GM12875 (cell line): Measurements from ENCODE around the gene CBX4.
A peak's percentile ranks its signal among the peaks of the same experiment; 100 is the strongest.

Source experiments
- H3K4me3 ChIP-seq: one replicate; pipeline ENCODE4 v1.5.1; 2011; ENCODE audit warnings: low read depth, low read length, control low read depth
- TF ChIP-seq, protein P1 (sequence below): IDR thresholded peaks from 2 replicates; pipeline ENCODE4 v1.5.1; 2011; ENCODE audit warnings: low read depth, mild to moderate bottlenecking, control low read depth, inconsistent platforms, low read length, moderate library complexity, borderline replicate concordance; ENCODE audit not compliant: insufficient read depth

The CBX4 gene

DNA sequence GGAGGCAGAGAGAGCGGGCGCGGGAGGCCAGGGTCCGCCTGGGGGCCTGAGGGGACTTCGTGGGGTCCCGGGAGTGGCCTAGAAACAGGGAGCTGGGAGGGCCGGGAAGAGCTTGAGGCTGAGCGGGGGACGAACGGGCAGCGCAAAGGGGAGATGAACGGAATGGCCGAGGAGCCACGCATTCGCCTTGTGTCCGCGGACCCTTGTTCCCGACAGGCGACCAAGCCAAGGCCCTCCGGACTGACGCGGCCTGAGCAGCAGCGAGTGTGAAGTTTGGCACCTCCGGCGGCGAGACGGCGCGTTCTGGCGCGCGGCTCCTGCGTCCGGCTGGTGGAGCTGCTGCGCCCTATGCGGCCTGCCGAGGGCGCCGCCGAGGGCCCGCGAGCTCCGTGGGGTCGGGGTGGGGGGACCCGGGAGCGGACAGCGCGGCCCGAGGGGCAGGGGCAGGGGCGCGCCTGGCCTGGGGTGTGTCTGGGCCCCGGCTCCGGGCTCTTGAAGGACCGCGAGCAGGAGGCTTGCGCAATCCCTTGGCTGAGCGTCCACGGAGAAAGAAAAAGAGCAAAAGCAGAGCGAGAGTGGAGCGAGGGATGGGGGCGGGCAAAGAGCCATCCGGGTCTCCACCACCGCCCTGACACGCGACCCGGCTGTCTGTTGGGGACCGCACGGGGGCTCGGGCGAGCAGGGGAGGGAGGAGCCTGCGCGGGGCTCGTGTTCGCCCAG, 1.2 kb upstream of the CBX4 start:
- TF ChIP-seq, protein P1, sequence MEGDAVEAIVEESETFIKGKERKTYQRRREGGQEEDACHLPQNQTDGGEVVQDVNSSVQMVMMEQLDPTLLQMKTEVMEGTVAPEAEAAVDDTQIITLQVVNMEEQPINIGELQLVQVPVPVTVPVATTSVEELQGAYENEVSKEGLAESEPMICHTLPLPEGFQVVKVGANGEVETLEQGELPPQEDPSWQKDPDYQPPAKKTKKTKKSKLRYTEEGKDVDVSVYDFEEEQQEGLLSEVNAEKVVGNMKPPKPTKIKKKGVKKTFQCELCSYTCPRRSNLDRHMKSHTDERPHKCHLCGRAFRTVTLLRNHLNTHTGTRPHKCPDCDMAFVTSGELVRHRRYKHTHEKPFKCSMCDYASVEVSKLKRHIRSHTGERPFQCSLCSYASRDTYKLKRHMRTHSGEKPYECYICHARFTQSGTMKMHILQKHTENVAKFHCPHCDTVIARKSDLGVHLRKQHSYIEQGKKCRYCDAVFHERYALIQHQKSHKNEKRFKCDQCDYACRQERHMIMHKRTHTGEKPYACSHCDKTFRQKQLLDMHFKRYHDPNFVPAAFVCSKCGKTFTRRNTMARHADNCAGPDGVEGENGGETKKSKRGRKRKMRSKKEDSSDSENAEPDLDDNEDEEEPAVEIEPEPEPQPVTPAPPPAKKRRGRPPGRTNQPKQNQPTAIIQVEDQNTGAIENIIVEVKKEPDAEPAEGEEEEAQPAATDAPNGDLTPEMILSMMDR: peak; percentile 36; the same call in 1 of the 2 replicates
- H3K4me3 ChIP-seq: no peak overlapping the region

DNA sequence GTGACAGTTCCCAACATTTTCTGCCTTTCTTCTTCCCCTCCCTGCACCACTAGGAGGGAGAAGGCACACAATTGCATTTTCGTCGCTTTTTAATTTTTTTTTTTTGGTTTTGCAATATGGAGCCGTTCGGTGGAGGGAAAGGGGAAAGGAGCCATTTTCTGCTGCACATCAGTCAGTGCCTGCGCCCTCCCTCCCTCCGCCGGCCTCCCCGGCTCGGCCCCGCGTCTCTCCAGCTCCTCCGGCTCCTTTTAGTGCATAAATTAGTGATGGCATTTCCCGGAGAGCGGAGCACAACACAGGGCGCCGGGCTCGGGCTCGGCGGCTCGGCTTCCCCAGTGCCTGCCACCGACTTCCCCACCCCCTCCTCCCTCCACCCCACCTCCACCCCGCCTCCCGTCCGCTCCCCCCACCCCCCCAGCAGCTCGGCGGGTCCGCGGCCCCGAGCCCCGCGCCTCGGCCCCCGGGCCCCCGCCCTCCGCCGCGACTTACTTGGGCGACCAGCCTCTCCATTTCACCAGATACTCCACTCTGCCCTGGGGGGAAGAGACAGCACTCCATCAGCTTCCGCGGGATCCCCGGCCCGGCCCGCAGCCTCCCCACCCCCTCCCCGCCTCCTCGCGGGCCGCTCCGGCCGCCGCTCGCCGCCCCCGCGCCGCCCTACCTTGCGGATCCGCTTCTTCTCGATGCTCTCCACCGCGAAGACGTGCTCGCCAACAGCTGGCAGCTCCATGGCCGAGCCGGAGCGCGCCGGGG, 542 bp downstream of the CBX4 start:
- TF ChIP-seq, protein P1: no peak
- peak overlapping the region; percentile 65 for H3K4me3 ChIP-seq

DNA sequence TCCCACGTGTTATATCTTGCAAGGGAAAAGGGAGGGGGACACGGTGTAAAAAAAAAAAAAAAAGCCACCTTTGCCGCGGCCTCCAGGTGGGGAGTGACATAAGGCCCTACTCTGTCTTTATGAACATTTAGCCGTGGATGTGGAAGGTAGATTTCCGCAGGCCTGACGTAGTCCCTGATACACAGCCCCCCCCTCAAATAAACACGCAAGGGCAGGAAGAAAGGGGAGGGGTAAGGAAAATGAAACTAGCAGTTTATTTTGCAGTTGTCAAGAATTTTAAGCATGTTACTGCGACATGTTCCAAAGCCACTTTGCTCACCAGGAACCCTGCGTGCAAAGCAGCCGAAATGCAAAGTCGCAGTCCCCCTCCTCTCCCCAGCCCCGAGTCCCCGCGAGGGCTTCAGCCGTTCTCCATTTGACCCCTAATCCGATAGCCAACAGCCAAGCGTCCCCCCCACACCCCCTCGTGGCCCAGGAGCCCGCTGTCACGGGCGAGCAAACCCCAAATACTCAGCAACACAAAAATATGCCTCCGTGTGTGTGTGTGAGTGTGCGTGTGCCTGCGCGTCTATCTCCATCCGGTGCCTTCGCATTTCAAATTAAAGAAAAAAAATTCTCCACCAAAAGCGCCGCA, 1.2 kb downstream of the CBX4 start:
- peak overlapping the region; percentile 65 for H3K4me3 ChIP-seq
- TF ChIP-seq, protein P1: no peak

DNA sequence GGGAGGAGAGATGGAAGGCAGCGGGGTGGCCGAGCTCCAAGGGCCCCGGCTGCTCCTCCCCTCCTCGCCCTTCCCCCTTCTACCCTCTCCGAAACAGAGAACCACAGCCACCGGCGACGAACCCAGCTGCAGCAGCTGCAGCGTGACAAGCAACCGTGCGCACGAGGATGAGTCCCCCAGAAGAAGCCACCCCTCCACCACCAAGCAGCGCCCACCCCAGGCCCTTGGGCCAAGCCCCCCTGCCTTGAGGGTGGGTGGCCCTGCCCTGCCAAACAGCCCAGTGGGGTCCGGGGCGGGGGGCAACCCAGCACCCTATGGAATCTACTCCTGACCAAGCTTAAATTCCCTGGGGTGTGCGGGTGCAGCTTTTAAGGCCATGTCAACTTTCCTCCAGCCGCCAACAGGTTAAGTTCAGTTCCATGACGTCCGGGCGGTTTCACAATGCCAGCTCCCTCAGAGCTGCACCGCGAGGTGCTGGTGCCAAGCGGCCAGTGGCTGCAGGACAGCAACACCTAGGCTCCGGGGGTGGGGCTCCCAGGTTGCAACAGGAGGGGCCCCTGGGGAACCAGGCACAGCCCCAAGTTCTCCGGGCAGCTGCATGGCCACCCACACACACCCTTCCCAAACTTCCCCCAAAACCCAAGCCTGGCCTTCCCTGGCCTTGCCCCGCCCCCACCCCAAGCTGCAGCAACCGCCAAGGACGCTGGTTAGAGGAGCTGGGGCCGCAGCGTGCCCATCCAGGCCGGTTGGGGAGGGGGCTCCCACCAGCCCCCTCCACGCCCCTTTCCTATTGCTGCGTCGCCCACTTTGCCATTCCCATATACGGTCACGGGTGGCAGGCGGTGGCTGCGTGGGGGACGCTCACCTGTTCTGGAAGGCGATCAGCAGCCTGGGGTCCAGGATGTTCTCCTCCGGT, 2.0 kb downstream of the CBX4 start:
- TF ChIP-seq, protein P1: 0 out of 2 replicates have a peak, but pooled peaks have one; percentile 19
- peak overlapping the region; percentile 65 for H3K4me3 ChIP-seq

DNA sequence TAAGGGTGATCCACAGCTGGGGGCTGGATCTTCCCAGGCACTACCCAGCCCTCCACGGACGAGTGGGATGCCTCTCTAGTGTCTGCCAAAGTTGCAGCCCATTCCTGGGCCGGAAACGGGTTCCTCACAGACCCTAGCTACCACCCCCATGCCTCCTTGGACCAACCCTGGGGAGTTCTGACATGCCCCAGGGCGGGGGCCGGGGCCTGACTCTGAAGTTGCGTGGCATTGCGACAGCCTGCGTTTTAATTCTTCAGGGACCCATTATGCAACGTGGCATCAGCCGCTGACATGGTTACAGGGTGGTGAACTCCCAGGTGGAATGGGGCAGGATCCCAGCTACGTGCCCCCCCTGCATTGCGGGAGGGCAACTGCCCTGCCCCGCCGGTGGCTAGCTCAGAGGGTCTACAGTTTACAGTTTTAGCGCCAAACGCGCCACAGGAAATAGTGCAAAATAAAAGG, 2.7 kb downstream of the CBX4 start:
- no peak overlapping the region for H3K4me3 ChIP-seq
- TF ChIP-seq, protein P1: no peak

DNA sequence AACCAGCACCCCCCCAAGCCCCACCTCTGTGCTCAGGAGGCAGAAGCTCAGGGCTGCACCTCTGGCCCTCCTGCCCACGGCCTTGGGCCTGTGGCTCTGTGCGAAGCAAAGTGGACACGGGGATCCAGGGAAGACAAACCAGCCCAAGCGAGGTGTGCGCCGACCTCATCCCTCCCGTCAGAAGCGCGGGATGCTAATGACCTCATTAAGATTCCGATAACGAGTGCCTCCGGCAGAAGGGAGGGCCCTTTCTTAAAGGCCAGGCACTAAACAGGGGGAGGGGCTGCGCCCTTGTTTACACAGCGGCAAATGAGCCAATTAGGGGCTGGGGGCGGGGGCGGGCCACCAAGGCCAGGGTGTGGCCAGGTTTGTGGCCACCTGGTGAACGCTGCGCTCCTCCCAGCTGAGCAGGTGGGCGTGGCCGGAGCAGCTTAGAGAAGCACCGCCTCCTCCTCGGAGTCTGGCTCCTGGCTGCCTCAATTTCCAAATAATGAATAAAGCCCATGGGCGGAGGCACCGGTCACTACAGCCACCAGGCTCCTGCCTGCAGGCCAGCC, 3.2 kb downstream of the CBX4 start:
- TF ChIP-seq, protein P1: no peak
- no peak overlapping the region for H3K4me3 ChIP-seq
